Brain microvascular endothelial cell (primary cell): ENCODE data around the gene AURKB.

ENCODE experiments used
- DNase-seq: peaks from one replicate; pipeline ENCODE4 v3.0.0-alpha.2; 2020
- H3K27ac ChIP-seq: fragments of 250-450 bp; sonication (Bioruptor Pico); 2 replicates; pipeline ENCODE4 v1.5.1; 2020; ENCODE audit warnings: mild to moderate bottlenecking, moderate library complexity
- H3K27me3 ChIP-seq: fragments of 250-450 bp; sonication (Bioruptor Pico); replicated peaks from 2 replicates; pipeline ENCODE4 v1.5.1; 2020; ENCODE audit warnings: mild to moderate bottlenecking
- H3K36me3 ChIP-seq: fragments of 250-450 bp; sonication (Bioruptor Pico); replicated peaks from 2 replicates; pipeline ENCODE4 v1.5.1; 2020; ENCODE audit warnings: mild to moderate bottlenecking
- H3K4me3 ChIP-seq: 2 replicates; pipeline ENCODE4 v1.5.1; 2011; ENCODE audit warnings: low read depth, mild to moderate bottlenecking, control low read depth, low read length, moderate library complexity
- CTCF ChIP-seq: IDR thresholded peaks from 2 replicates; pipeline ENCODE4 v1.5.1; 2011; ENCODE audit warnings: low read depth, mild to moderate bottlenecking, moderate library complexity, low read length, control low read depth, inconsistent platforms; ENCODE audit errors: missing control alignments
- in situ Hi-C: cut with HindIII; loops from 2 replicates; pipeline ENCODE4 v1.10.0; 2017; ENCODE audit warnings: low sequenced_read_pairs, low pct_ligation_motif_present

AURKB gene

DNA sequence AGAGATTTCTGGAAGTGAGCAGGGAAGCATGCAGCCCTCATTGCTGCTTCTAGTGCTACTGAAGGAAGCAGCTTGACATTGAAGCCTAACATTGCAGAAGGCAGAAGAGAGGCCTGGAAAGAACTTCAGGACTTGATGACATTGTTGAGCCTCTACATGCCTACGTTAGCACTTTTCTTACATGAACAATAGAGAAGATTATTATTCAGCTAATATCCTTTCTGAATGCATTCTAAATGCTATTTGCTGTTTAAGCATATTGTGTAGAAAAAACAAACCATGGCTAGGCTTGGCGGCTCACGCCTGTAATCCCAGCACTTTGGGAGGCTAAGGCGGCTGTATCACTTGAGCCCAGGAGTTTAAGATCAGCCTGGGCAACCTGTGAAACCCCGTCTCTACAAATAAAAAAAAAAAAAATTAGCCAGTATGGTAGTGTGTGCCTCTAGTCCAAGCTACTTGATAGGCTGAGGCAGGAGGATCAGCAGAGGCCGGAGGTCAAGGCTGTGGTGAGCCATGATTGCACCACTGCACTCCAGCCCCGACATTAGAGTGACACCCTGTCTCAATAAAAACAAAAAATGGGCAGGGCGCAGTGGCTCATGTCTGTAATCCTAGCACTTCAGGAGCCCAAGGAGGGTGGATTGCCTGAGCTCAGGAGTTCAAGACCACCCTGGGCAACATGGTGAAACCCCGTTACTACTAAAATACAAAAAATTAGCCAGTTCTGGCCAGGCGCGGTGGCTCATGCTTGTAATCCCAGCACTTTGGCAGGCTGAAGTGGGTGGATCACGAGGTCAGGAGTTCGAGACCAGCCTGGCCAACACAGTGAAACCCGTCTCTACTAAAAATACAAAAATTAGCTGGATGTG lies 2.2 kb upstream of the AURKB start:
- Histone ChIP-seq H3K27me3 (no peaks in the 10 kb centered on the region), H3K27ac (no peak overlapping the region), H3K36me3 (no peaks in the 10 kb centered on the region), H3K4me3 (no peak overlapping the region)
- in situ Hi-C loops: no loop called here
- TF ChIP-seq CTCF: no peak
- DNase-seq: no peak

DNA sequence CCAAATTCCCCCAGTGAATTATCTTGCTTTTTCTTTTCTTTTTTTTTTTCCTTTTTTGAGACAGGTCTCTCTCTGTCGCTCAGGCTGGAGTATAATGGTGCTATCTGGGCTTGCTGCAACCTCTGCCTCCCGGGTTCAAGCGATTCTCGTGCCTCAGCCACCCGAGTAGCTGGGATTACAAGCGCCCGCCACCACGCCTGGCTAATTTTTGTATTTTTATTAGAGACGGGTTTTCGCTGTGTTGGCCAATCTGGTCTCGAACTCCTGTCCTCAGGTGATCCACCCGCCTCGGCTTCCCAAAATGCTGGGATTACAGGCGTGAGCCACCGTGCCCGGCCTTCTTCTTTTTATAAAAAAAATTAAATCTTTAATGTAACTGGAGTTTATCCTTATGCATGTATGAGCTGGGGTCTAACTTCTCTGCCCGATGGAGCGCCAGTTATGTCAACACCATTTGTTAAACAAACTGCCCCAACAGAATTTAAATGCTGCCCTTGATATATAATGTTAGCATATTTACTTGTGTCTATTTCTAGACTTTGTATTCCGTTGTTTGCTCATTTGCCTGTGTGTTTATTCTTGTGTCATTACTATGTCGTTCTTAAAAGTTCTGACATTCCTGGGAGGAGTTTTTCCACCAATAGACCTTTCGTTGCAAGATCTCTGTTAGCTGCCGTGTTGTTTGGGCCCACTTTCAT lies 535 bp upstream of the AURKB start:
- Histone ChIP-seq H3K27ac (peak overlapping the region; percentile 56), H3K27me3 (no peaks in the 10 kb centered on the region), H3K36me3 (no peaks in the 10 kb centered on the region), H3K4me3 (peak overlapping the region; percentile 91)
- TF ChIP-seq CTCF: no peak
- DNase-seq: peak; percentile 45
- in situ Hi-C loops: no loop called here

DNA sequence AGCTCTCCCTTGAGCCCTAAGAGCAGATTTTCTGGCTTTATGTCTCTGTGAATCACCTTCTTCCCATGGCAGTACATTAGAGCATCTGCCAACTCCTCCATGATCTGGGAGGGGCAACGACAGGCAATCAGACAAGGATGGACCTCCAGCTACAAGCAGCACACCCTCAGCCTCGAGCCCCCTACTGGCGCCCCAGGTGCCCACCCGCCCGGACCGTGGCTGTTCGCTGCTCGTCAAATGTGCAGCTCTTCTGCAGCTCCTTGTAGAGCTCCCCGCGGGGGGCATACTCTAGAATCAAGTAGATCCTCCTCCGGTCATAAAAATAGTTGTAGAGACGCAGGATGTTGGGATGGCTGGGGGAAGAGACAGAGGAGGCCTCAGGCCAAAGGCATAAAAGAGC lies 3.8 kb downstream of the AURKB start:
- no peaks in the 10 kb centered on the region for H3K27me3 ChIP-seq
- H3K27ac ChIP-seq: no peak overlapping the region
- DNase-seq: no peak
- no peaks in the 10 kb centered on the region for H3K36me3 ChIP-seq
- TF ChIP-seq CTCF: no peak
- H3K4me3 ChIP-seq: no peak overlapping the region
- in situ Hi-C loops: no loop called here

GRCh38 chr17:8204761-8205555 lies 5.4 kb downstream of the AURKB start:
- Histone ChIP-seq H3K27me3 (no peaks in the 10 kb centered on the region), H3K27ac (no peak overlapping the region), H3K36me3 (no peaks in the 10 kb centered on the region), H3K4me3 (no peak overlapping the region)
- TF ChIP-seq CTCF: no peak
- DNase-seq: no peak
- in situ Hi-C loops: no loop called here

DNA sequence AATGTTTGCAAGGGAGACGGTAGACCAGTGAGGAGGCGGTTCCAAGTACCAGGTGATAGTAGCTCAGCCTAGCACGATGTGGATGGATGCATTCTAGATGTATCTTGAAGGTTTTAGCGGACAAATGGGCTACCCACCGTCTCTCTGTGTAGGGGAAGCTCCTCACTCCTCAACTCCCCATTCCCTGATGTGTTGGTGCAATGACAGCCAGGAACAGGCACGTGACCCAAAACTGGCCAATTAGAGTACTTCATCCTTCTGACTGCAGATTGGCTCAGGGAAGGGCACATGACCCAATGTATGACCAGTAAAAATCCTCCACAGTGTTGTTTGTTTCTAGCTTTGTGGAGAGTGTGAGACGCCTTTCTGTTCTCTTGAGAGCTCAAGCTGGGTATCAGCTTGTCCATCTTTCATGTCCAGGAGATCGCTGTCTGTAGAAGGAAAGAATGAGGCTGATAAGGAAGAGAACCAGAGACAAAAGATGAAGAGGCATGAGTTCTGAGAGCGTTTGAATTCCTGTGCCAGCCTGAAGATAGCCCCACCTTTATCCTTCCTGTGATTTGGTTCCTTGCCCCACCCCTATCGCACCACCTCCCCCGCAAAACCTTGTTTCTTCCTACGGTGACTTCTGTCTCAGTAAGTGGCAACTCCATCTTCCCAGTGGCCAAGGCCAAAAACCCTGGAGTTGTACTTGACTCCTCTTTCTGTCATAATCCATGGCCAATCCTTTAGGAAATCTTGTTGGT lies 18.1 kb downstream of the AURKB start:
- no peaks in the 10 kb centered on the region for H3K27me3 ChIP-seq
- no peaks in the 10 kb centered on the region for H3K36me3 ChIP-seq
- peak overlapping the region; percentile 29 for H3K4me3 ChIP-seq
- TF ChIP-seq CTCF: no peak
- peak overlapping the region; percentile 72 for H3K27ac ChIP-seq
- in situ Hi-C loops: no loop called here
- peak; percentile 93 for DNase-seq
